ENCODE results near the gene SLC23A3. TPM values are rescaled to one million over a fixed set of nuclear protein-coding genes. Genes with fewer than 3 reads are reported as not detected.

SLC23A3 gene
- total and polyA plus RNA-seq, 2 experiments from 2014 or later = 0.58 to 1.2 TPM

DNA sequence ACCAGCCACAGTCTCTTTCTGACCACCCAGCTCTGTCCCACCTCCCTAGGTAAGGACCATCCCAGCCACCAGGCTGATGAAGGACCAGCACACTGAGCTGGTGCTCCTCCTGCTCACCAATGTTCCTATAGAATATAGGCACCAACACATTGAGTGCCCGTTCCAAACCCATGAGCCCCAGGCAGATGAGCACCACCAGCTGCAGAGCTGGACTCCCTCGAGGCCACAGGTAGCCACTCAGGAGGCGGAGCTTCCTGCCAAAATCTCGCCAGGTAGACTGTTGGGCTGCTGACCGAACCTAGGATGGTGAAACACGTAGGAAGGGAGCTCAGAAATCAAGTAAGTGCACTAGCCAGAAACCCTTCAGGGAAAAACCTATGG lies 46.7 kb upstream of the SLC23A3 start:
- peaks cover 17% of the 10 kb centered on the region for H3F3A ChIP-seq (ENCODE audit: insufficient read depth)
- WGBS, 2 experiments (ENCODE audit: low coverage in 1 of 2, low lambda C conversion rate in 2 of 2, missing lambda C conversion rate in 2 of 2) = 82 to 88% methylated on average over 6 of the region's 6 CpGs
- H4K20me1 ChIP-seq (ENCODE audit: insufficient read depth) = no peaks in the 10 kb centered on the region
- in situ Hi-C loops (cut with MboI) = no loop called here
- no peak overlapping the region for H2AFZ ChIP-seq
- H3K4me3 ChIP-seq = no peak overlapping the region
- H3K27ac ChIP-seq = no peak overlapping the region
- no peak overlapping the region for H3K9ac ChIP-seq
- no peaks in the 10 kb centered on the region for H3K9me3 ChIP-seq (ENCODE audit: low read depth)
- TF ChIP-seq EZH2phosphoT487 (IDR thresholded peaks at IDR 0.05; ENCODE audit: insufficient read depth, low read depth) (no peak), EZH2 (IDR thresholded peaks at IDR 0.05; ENCODE audit: insufficient read depth, poor library complexity, severe bottlenecking) (no peak)
- no peaks in the 10 kb centered on the region for H3K27me3 ChIP-seq (replicated peaks; ENCODE audit: insufficient read depth)
- no peak overlapping the region for H3K4me2 ChIP-seq (ENCODE audit: unreplicated experiment)
- no peak for DNase-seq
- peaks cover 11% of the 10 kb centered on the region; the same call in 1 of the 2 replicates for H3K79me2 ChIP-seq (ENCODE audit: insufficient read depth)
- no peaks in the 10 kb centered on the region for H3K9me2 ChIP-seq (ENCODE audit: insufficient read depth)
- H3K4me1 ChIP-seq (ENCODE audit: insufficient read depth) = peaks cover 16% of the 10 kb centered on the region
- H3K36me3 ChIP-seq (ENCODE audit: low read depth) = peaks cover 2% of the 10 kb centered on the region; the same call in 1 of the 2 replicates

DNA sequence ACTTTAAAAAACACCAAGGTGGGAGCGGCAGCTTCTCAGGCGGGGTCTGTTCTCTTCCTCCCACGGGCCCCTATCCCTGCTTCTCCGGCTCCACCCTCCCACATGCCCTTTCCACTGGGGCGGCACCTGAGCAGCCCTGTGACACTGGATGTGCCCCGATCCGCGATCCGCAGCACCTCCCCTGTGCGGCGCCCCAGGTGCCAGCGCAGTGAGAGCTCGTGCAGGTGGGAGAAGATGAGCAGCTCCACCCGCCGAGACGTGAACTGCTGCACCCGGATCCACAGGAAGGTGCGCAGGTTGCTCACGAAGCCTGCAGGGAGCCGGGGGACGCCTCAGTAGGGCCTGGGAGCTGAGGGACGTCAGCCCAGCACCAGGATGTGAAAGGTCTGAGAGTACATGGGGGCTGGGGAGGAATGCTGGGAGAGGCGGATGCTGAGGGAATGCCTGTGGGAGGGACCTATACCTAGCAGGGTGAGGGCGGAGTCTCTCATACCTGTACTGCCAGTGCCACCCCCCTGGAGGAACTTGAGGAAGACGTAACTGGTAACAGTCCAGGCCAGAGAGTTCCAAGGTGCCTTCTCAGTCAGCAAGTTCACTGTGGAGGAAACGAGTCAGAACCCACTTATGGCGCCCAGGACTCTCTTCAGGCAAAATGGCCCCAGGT lies 46.2 kb upstream of the SLC23A3 start:
- Histone ChIP-seq H2AFZ (no peak overlapping the region), H3K4me2 (ENCODE audit: unreplicated experiment) (no peak overlapping the region), H4K20me1 (ENCODE audit: insufficient read depth) (no peaks in the 10 kb centered on the region), H3K79me2 (ENCODE audit: insufficient read depth) (peaks cover 11% of the 10 kb centered on the region; the same call in 1 of the 2 replicates), H3K9me3 (ENCODE audit: low read depth) (no peaks in the 10 kb centered on the region), H3K9me2 (ENCODE audit: insufficient read depth) (no peaks in the 10 kb centered on the region), H3F3A (ENCODE audit: insufficient read depth) (peaks cover 17% of the 10 kb centered on the region), H3K36me3 (ENCODE audit: low read depth) (no peaks in the 10 kb centered on the region), H3K4me1 (ENCODE audit: insufficient read depth) (peaks cover 16% of the 10 kb centered on the region), H3K9ac (no peak overlapping the region), H3K27me3 (replicated peaks; ENCODE audit: insufficient read depth) (no peaks in the 10 kb centered on the region), H3K4me3 (no peak overlapping the region), H3K27ac (no peak overlapping the region)
- 95 to 96% methylated on average over 26 to 27 of the region's 27 CpGs for WGBS, 2 experiments (ENCODE audit: low coverage in 1 of 2, low lambda C conversion rate in 2 of 2, missing lambda C conversion rate in 2 of 2)
- no peak for TF ChIP-seq EZH2phosphoT487 (IDR thresholded peaks at IDR 0.05; ENCODE audit: insufficient read depth, low read depth)
- no peak for TF ChIP-seq EZH2 (IDR thresholded peaks at IDR 0.05; ENCODE audit: insufficient read depth, poor library complexity, severe bottlenecking)
- DNase-seq = no peak
- in situ Hi-C loops (cut with MboI) = no loop called here

- Histone ChIP-seq H4K20me1 (ENCODE audit: insufficient read depth) (no peaks in the 10 kb centered on the region), H3K4me2 (ENCODE audit: unreplicated experiment) (no peak overlapping the region), H3K9me3 (ENCODE audit: low read depth) (no peaks in the 10 kb centered on the region), H3K9me2 (ENCODE audit: insufficient read depth) (no peaks in the 10 kb centered on the region), H3F3A (ENCODE audit: insufficient read depth) (peaks cover 8% of the 10 kb centered on the region), H3K36me3 (ENCODE audit: low read depth) (no peaks in the 10 kb centered on the region), H3K4me3 (no peak overlapping the region), H3K27me3 (replicated peaks; ENCODE audit: insufficient read depth) (no peaks in the 10 kb centered on the region), H3K9ac (no peak overlapping the region), H3K79me2 (ENCODE audit: insufficient read depth) (peaks cover 11% of the 10 kb centered on the region; the same call in 1 of the 2 replicates), H3K27ac (no peak overlapping the region), H3K4me1 (ENCODE audit: insufficient read depth) (peaks cover 16% of the 10 kb centered on the region), H2AFZ (no peak overlapping the region)
- no peak for DNase-seq
- in situ Hi-C loops (cut with MboI) = no loop called here
- WGBS, 2 experiments (ENCODE audit: low coverage in 1 of 2, low lambda C conversion rate in 2 of 2, missing lambda C conversion rate in 2 of 2) = 90 to 92% methylated on average over 6 of the region's 6 CpGs
- no peak for TF ChIP-seq EZH2phosphoT487 (IDR thresholded peaks at IDR 0.05; ENCODE audit: insufficient read depth, low read depth)
- TF ChIP-seq EZH2 (IDR thresholded peaks at IDR 0.05; ENCODE audit: insufficient read depth, poor library complexity, severe bottlenecking) = no peak
Measured at GRCh38 chr2:219214786-219215185, 45.0 kb upstream of the SLC23A3 start.

DNA sequence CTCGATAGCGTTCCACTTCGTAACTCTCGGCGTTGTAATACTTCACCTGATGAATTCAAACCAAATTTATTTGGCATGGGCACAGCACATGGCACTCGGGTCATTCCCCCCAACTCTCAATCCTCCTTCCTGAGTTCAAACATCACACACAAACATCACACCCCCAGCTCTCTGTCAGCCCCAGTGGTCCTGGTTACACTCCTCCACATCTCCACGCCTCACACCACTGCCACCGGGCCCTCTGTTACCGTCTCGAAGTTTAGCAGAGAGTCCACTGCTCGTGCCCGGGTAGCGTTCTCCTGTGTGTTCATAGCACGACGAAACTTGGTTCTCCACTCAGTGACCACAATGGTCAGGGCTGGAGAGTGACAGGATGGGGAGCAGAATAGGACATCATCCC lies 44.3 kb upstream of the SLC23A3 start:
- H3K4me2 ChIP-seq (ENCODE audit: unreplicated experiment) = no peak overlapping the region
- no peaks in the 10 kb centered on the region for H3K27me3 ChIP-seq (replicated peaks; ENCODE audit: insufficient read depth)
- in situ Hi-C loops (cut with MboI) = no loop called here
- H3K4me1 ChIP-seq (ENCODE audit: insufficient read depth) = peaks cover 12% of the 10 kb centered on the region
- H3K79me2 ChIP-seq (ENCODE audit: insufficient read depth) = peaks cover 11% of the 10 kb centered on the region; the same call in 1 of the 2 replicates
- no peak overlapping the region for H3K27ac ChIP-seq
- H3K9me3 ChIP-seq (ENCODE audit: low read depth) = no peaks in the 10 kb centered on the region
- no peak for TF ChIP-seq EZH2phosphoT487 (IDR thresholded peaks at IDR 0.05; ENCODE audit: insufficient read depth, low read depth)
- H3F3A ChIP-seq (ENCODE audit: insufficient read depth) = peaks cover 2% of the 10 kb centered on the region
- no peak for DNase-seq
- H2AFZ ChIP-seq = no peak overlapping the region
- H3K4me3 ChIP-seq = no peak overlapping the region
- no peaks in the 10 kb centered on the region for H3K36me3 ChIP-seq (ENCODE audit: low read depth)
- no peak overlapping the region for H3K9ac ChIP-seq
- WGBS, 2 experiments (ENCODE audit: low coverage in 1 of 2, low lambda C conversion rate in 2 of 2, missing lambda C conversion rate in 2 of 2) = 96 to 98% methylated on average over 15 of the region's 15 CpGs
- H4K20me1 ChIP-seq (ENCODE audit: insufficient read depth) = no peaks in the 10 kb centered on the region
- H3K9me2 ChIP-seq (ENCODE audit: insufficient read depth) = no peaks in the 10 kb centered on the region

Measured in GM23248 (cell line).